GM12878 (cell line): ENCODE results near the gene THBS1. TPM values are rescaled to one million over a fixed set of nuclear protein-coding genes. Genes with fewer than 3 reads are reported as not detected.

Source experiments
- ATAC-seq: fragments of 200-7000 bp; cut with Tn5 transposase; 3 replicates; pipeline ENCODE4 v1.9.1; 2020; ENCODE audit warnings: mild to moderate bottlenecking, moderate library complexity
- BruUV-seq: library from RNA; stranded (reverse); fragments of 400-500 nt; replicated peaks from 2 replicates; lab custom pipeline; 2021; lab: Mats Ljungman, UMichigan
- CTCF ChIA-PET: fragments of 300-600 bp; sonication (Branson Sonifier 250); formaldehyde crosslinking; extraction: SDS; loops from one replicate; lab custom pipeline; 2021; ENCODE audit warnings: inconsistent platforms; lab: Yijun Ruan, JAX
- POLR2A ChIA-PET: fragments of 350-600 bp; formaldehyde crosslinking; extraction: SDS; loops from one replicate; lab custom pipeline; 2021; ENCODE audit warnings: inconsistent platforms; lab: Charles Lee
- RAD21 ChIA-PET: fragments of 300-600 bp; sonication (Branson Sonifier 250); formaldehyde crosslinking; loops from one replicate; lab custom pipeline; 2023; ENCODE audit warnings: antibody characterized with exemption; ENCODE audit not compliant: unreplicated experiment; lab: Charles Lee
- SMC1A ChIA-PET: fragments of 300-600 bp; sonication (Branson Sonifier 250); formaldehyde crosslinking; loops from one replicate; lab custom pipeline; 2023; ENCODE audit not compliant: unreplicated experiment, uncharacterized antibody; lab: Charles Lee
- DNase-seq: peaks from one replicate; pipeline ENCODE4 v3.0.0-alpha.2; 2011; ENCODE audit warnings: low read depth, low spot score
- FAIRE-seq: peaks from 3 replicates; lab custom pipeline; 2011; peaks lifted over from hg19 to GRCh38; lab: Jason Lieb, UNC
- H2AFZ ChIP-seq: 2 replicates; pipeline ENCODE4 v1.6.0; 2011; ENCODE audit warnings: low read depth, low read length, control low read depth; ENCODE audit not compliant: control insufficient read depth
- H3K27ac ChIP-seq: 2 replicates; pipeline ENCODE4 v1.5.1; 2011; ENCODE audit warnings: control low read depth; ENCODE audit not compliant: control insufficient read depth, insufficient read depth
- H3K27me3 ChIP-seq, 2 experiments: replicated peaks in 1 of 2; 2 replicates each; pipeline versions ENCODE4 v1.6.0 to v1.6.1; 2011; ENCODE audit warnings: low read length in 1 of 2; ENCODE audit not compliant: control insufficient read depth in 2 of 2, insufficient read depth in 2 of 2
- H3K36me3 ChIP-seq, 2 experiments: 2 replicates each; pipeline ENCODE4 v1.5.1; 2011; ENCODE audit warnings: low read length in 1 of 2; ENCODE audit not compliant: control insufficient read depth in 2 of 2, insufficient read depth in 2 of 2
- H3K4me1 ChIP-seq: 2 replicates; pipeline ENCODE4 v1.6.1; 2011; ENCODE audit warnings: mild to moderate bottlenecking, low read length, moderate library complexity, mixed read lengths; ENCODE audit not compliant: control insufficient read depth, insufficient read depth
- H3K4me2 ChIP-seq: 2 replicates; pipeline ENCODE4 v1.6.0; 2011; ENCODE audit warnings: control low read depth; ENCODE audit not compliant: control insufficient read depth, insufficient read depth
- H3K4me3 ChIP-seq: fragments of 200-600 bp; sonication (generic); 2 replicates; pipeline ENCODE4 v1.5.1; 2016
- H3K79me2 ChIP-seq: 2 replicates; pipeline ENCODE4 v1.6.0; 2011; ENCODE audit warnings: low read length; ENCODE audit not compliant: control insufficient read depth, insufficient read depth
- H3K9ac ChIP-seq: 2 replicates; pipeline ENCODE4 v1.8.0; 2011; ENCODE audit warnings: low read length, control low read depth, mixed read lengths; ENCODE audit not compliant: control insufficient read depth, insufficient read depth
- H3K9me3 ChIP-seq: replicated peaks from 3 replicates; pipeline ENCODE4 v1.5.1; 2011; ENCODE audit warnings: mild to moderate bottlenecking, low read length; ENCODE audit not compliant: control insufficient read depth, insufficient read depth
- H4K20me1 ChIP-seq: 2 replicates; pipeline ENCODE4 v1.6.0; 2011; ENCODE audit not compliant: control insufficient read depth, insufficient read depth
- ATF2 ChIP-seq: IDR thresholded peaks from 2 replicates; pipeline ENCODE4 v1.6.1; 2012; ENCODE audit warnings: low read length, inconsistent platforms
- BACH1 ChIP-seq: fragments of 450-650 bp; IDR thresholded peaks from 2 replicates; pipeline ENCODE4 v1.6.1; 2017; ENCODE audit warnings: mild to moderate bottlenecking, borderline replicate concordance
- CBX5 ChIP-seq: sonication (generic); IDR thresholded peaks from 2 replicates; pipeline ENCODE4 v1.6.1; 2016; ENCODE audit warnings: low read depth, moderate library complexity, mild to moderate bottlenecking, inconsistent platforms
- CREB1 ChIP-seq: IDR thresholded peaks from 2 replicates; pipeline ENCODE4 v1.6.1; 2012; ENCODE audit warnings: low read depth, mild to moderate bottlenecking, inconsistent platforms
- ELK1 ChIP-seq: IDR thresholded peaks from 2 replicates; pipeline ENCODE4 v1.6.1; 2012; ENCODE audit warnings: low read depth, low read length, improper control_type of control experiment
- ETV6 ChIP-seq, 2 experiments: fragments of 450-650 bp in 1 of 2; IDR thresholded peaks in 1 of 2; conservative IDR thresholded peaks in 1 of 2; 2 replicates each; pipeline ENCODE4 v1.6.1; 2014; ENCODE audit warnings: antibody characterized with exemption in 1 of 2, borderline replicate concordance in 1 of 2, low read depth in 1 of 2, mild to moderate bottlenecking in 1 of 2, moderate library complexity in 1 of 2
- FOXK2 ChIP-seq: fragments of 450-650 bp; IDR thresholded peaks from 2 replicates; pipeline ENCODE4 v1.6.1; 2017; ENCODE audit warnings: mild to moderate bottlenecking, moderate library complexity
- LARP7 ChIP-seq: fragments of 450-650 bp; IDR thresholded peaks from 2 replicates; pipeline ENCODE4 v1.6.1; 2017; ENCODE audit warnings: mild to moderate bottlenecking
- RELB ChIP-seq: fragments of 450-650 bp; IDR thresholded peaks from 2 replicates; pipeline ENCODE4 v1.6.1; 2017; ENCODE audit warnings: low read depth, mild to moderate bottlenecking, moderate library complexity
- REST ChIP-seq: IDR thresholded peaks from 2 replicates; pipeline ENCODE4 v1.6.1; 2012; ENCODE audit warnings: mild to moderate bottlenecking, low read depth, low read length
- SMAD5 ChIP-seq: IDR thresholded peaks from 2 replicates; pipeline ENCODE4 v1.6.1; 2016; ENCODE audit warnings: antibody characterized with exemption, low read depth
- SPI1 ChIP-seq: IDR thresholded peaks from 2 replicates; pipeline ENCODE4 v1.6.1; 2011; ENCODE audit warnings: low read depth, mild to moderate bottlenecking, low read length, moderate library complexity, borderline replicate concordance; ENCODE audit not compliant: insufficient read depth
- SRF ChIP-seq, 2 experiments: IDR thresholded peaks; 2 replicates each; pipeline ENCODE4 v1.6.1; 2011; ENCODE audit warnings: low read depth in 2 of 2, low read length in 2 of 2, mild to moderate bottlenecking in 1 of 2, moderate library complexity in 1 of 2
- TBL1XR1 ChIP-seq: IDR thresholded peaks from 2 replicates; pipeline ENCODE4 v1.6.1; 2012; ENCODE audit warnings: low read depth, low read length, improper control_type of control experiment
- TCF12 ChIP-seq: IDR thresholded peaks from 2 replicates; pipeline ENCODE4 v1.6.1; 2011; ENCODE audit warnings: low read depth, mild to moderate bottlenecking, low read length
- TCF3 ChIP-seq: IDR thresholded peaks from 2 replicates; pipeline ENCODE4 v1.6.1; 2012; ENCODE audit warnings: low read depth, mild to moderate bottlenecking, low read length, borderline replicate concordance; ENCODE audit not compliant: insufficient read depth
- WGBS: methylation state at CpG from one replicate; pipeline ENCODE4 v1.1.6; 2016; ENCODE audit warnings: low lambda C conversion rate; ENCODE audit not compliant: insufficient replicate concordance, insufficient coverage; ENCODE audit errors: missing lambda C conversion rate; 5-methylcytosine and 5-hydroxymethylcytosine counted together
- in situ Hi-C: fragments of 300-500 bp; cut with MboI; formaldehyde crosslinking; loops from 9 replicates; pipeline ENCODE4 v1.14.3; 2018; ENCODE audit warnings: mixed read lengths
- intact Hi-C: fragments of 100-400 bp; cut with micrococcal nuclease; formaldehyde crosslinking; loops from one replicate; pipeline ENCODE4 v1.14.2; 2022; ENCODE audit not compliant: unreplicated experiment
- polyA plus RNA-seq, 11 experiments: library from polyadenylated mRNA; depleted of rRNA in 4 of 11; unstranded in 6 of 11; stranded (reverse) in 5 of 11; fragments of >200 nt; fragmentation: Nextera tagmentation in 4 of 11; fragmentation: Illumina TruSeq in 1 of 11; extraction: Ambion mirVana in 4 of 11; extraction: Trizol in 1 of 11; gene quantifications; 1 replicate in 1 of 11; 2 replicates in 10 of 11; pipeline versions ENCODE4 v1.2.1 to v1.2.3, GENCODE V29; 2011 to 2016; ENCODE audit warnings: inconsistent platforms in 2 of 11, missing spikeins in 2 of 11, low read depth in 1 of 11
- total RNA-seq, 4 experiments: library from RNA; depleted of rRNA in 3 of 4; stranded (reverse); fragments of >200 nt in 3 of 4; fragmentation: Illumina TruSeq in 1 of 4; extraction: Trizol in 1 of 4; gene quantifications; 2 replicates each; pipeline versions ENCODE4 v1.2.1 to v1.2.3, GENCODE V29; 2013 to 2021

THBS1 gene
- total and polyA plus RNA-seq, 10 of the 15 experiments (the other 5 are each of a cell fraction or from before 2014, with no cell fraction given) = under 0.01 to 1.5 (median 0.23) TPM; not detected in 3

GRCh38 chr15:39646425-39646824 lies 65.5 kb downstream of the THBS1 start:
- no peak for DNase-seq
- Histone ChIP-seq H3K79me2 (no peaks in the 10 kb centered on the region), H3K36me3 (no peaks in the 10 kb centered on the region), H4K20me1 (no peaks in the 10 kb centered on the region), H3K4me2 (no peak overlapping the region), H3K9me3 (no peaks in the 10 kb centered on the region), H3K27ac (no peak overlapping the region), H2AFZ (no peak overlapping the region), H3K9ac (no peak overlapping the region), H3K4me1 (no peaks in the 10 kb centered on the region), H3K27me3 (peaks cover 0 to 1% of the 10 kb centered on the region in 2 experiments; a peak in 1 of 4 replicates), H3K4me3 (no peak overlapping the region)
- in situ Hi-C loops = no loop called here
- ChIA-PET CTCF (no interaction called here), RAD21 (interaction anchor here (0.9 kb wide), 1 partner anchor 64 kb away, joined by 3 read pairs; no protein-coding TSS in a partner anchor), SMC1A (no interaction called here), POLR2A (no interaction called here)
- no peak for FAIRE-seq
- no TSS peak for BruUV-seq
- ATAC-seq = no peak
- intact Hi-C loops = no loop called here
- WGBS = 40% methylated on average over 3 of the region's 5 CpGs
- no peak for TF ChIP-seq ETV6 (conservative IDR thresholded peaks at IDR 0.05 in 1 of 2, IDR thresholded peaks at IDR 0.05 in 1 of 2; ENCODE audit: borderline replicate concordance in 1 of 2, low read depth in 1 of 2)
- TF ChIP-seq SRF (IDR thresholded peaks at IDR 0.05; ENCODE audit: low read depth in 2 of 2, low read length in 2 of 2) = no peak
- no peak for TF ChIP-seq SPI1
- TF ChIP-seq LARP7 = no peak
- TF ChIP-seq ELK1 = no peak
- TF ChIP-seq RELB = no peak
- TF ChIP-seq BACH1 = no peak
- TF ChIP-seq ATF2 = no peak
- TF ChIP-seq TCF12 = no peak
- no peak for TF ChIP-seq FOXK2
- TF ChIP-seq TBL1XR1 = no peak
- no peak for TF ChIP-seq REST
- TF ChIP-seq TCF3 = no peak
- no peak for TF ChIP-seq SMAD5
- TF ChIP-seq CREB1 = no peak
- no peak for TF ChIP-seq CBX5
